ENCODE data around the gene TCTN2. TPM values are rescaled to one million over a fixed set of nuclear protein-coding genes. Genes with fewer than 3 reads are reported as not detected.

TCTN2 gene
- total and polyA plus RNA-seq, 9 of the 15 experiments (the other 6 are each of a cell fraction or from before 2014, with no cell fraction given), result 0.58 to 5.5 (median 3.6) TPM

DNA sequence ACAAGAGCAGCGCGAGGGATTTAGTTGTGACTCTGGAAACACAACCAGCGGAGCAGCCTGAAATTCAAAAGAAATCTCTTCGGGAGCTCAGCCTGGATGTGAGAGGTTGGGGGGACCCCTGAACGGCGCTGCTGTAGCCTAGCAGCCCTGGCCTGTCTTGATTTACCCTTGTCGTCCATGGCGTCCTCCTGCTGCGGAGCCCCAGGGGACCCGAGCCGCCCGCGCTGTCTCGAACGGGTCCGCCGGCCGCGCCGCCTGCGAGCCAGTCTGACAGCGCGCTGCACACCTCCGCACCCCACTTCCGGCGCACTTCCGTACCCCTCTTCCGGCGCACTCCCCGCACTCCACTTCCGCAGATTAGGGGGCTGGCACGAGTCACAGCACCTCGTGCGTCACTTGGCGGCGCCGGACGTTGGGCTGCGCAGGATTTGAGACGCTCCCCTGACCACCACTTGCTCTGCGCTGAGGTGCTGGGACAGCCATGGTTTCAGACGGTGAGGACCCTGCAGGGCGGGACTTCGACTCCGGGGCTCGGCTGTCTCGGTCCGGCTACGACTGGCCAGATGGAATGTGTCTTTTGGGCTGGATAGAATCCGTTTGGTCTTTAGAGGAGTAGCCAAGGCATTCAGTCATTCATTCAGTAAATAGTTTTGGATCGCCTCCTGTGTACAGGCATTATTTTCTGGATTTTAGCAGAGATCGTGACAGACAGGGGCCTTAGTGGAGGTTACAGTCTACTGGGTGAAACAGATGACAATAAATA is 37.4 kb upstream of the TCTN2 start, which contains the start of the genes EIF2B1 and GTF2H3 (continued):
- TF ChIP-seq, protein P1, sequence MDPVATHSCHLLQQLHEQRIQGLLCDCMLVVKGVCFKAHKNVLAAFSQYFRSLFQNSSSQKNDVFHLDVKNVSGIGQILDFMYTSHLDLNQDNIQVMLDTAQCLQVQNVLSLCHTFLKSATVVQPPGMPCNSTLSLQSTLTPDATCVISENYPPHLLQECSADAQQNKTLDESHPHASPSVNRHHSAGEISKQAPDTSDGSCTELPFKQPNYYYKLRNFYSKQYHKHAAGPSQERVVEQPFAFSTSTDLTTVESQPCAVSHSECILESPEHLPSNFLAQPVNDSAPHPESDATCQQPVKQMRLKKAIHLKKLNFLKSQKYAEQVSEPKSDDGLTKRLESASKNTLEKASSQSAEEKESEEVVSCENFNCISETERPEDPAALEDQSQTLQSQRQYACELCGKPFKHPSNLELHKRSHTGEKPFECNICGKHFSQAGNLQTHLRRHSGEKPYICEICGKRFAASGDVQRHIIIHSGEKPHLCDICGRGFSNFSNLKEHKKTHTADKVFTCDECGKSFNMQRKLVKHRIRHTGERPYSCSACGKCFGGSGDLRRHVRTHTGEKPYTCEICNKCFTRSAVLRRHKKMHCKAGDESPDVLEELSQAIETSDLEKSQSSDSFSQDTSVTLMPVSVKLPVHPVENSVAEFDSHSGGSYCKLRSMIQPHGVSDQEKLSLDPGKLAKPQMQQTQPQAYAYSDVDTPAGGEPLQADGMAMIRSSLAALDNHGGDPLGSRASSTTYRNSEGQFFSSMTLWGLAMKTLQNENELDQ (CRISPR knock-in tag; IDR thresholded peaks at IDR 0.05; ENCODE audit: borderline replicate concordance), result no peak
- no peak for TF ChIP-seq MAFG (tag; conservative IDR thresholded peaks at IDR 0.05)
- TF ChIP-seq EP400 (IDR thresholded peaks at IDR 0.05), result peak; percentile 98
- peak; percentile 86 for TF ChIP-seq SETDB1 (IDR thresholded peaks at IDR 0.05; ENCODE audit: low read length)
- TF ChIP-seq IRF2 (CRISPR knock-in tag; IDR thresholded peaks at IDR 0.05), result no peak
- peak; percentile 86 for TF ChIP-seq POLR2H (tag; IDR thresholded peaks at IDR 0.05; ENCODE audit: low read depth)
- TF ChIP-seq SMAD2 (IDR thresholded peaks at IDR 0.05; ENCODE audit: low read depth, low read length), result no peak
- TF ChIP-seq GATAD2A (IDR thresholded peaks at IDR 0.05), result no peak
- TF ChIP-seq NONO (IDR thresholded peaks at IDR 0.05; ENCODE audit: low read depth in 2 of 2, low read length in 1 of 2), result no peak; a peak in 2 of 4 replicates
- TF ChIP-seq MTA1 (IDR thresholded peaks at IDR 0.05; ENCODE audit: borderline replicate concordance), result peak; percentile 100
- TF ChIP-seq, protein P2, sequence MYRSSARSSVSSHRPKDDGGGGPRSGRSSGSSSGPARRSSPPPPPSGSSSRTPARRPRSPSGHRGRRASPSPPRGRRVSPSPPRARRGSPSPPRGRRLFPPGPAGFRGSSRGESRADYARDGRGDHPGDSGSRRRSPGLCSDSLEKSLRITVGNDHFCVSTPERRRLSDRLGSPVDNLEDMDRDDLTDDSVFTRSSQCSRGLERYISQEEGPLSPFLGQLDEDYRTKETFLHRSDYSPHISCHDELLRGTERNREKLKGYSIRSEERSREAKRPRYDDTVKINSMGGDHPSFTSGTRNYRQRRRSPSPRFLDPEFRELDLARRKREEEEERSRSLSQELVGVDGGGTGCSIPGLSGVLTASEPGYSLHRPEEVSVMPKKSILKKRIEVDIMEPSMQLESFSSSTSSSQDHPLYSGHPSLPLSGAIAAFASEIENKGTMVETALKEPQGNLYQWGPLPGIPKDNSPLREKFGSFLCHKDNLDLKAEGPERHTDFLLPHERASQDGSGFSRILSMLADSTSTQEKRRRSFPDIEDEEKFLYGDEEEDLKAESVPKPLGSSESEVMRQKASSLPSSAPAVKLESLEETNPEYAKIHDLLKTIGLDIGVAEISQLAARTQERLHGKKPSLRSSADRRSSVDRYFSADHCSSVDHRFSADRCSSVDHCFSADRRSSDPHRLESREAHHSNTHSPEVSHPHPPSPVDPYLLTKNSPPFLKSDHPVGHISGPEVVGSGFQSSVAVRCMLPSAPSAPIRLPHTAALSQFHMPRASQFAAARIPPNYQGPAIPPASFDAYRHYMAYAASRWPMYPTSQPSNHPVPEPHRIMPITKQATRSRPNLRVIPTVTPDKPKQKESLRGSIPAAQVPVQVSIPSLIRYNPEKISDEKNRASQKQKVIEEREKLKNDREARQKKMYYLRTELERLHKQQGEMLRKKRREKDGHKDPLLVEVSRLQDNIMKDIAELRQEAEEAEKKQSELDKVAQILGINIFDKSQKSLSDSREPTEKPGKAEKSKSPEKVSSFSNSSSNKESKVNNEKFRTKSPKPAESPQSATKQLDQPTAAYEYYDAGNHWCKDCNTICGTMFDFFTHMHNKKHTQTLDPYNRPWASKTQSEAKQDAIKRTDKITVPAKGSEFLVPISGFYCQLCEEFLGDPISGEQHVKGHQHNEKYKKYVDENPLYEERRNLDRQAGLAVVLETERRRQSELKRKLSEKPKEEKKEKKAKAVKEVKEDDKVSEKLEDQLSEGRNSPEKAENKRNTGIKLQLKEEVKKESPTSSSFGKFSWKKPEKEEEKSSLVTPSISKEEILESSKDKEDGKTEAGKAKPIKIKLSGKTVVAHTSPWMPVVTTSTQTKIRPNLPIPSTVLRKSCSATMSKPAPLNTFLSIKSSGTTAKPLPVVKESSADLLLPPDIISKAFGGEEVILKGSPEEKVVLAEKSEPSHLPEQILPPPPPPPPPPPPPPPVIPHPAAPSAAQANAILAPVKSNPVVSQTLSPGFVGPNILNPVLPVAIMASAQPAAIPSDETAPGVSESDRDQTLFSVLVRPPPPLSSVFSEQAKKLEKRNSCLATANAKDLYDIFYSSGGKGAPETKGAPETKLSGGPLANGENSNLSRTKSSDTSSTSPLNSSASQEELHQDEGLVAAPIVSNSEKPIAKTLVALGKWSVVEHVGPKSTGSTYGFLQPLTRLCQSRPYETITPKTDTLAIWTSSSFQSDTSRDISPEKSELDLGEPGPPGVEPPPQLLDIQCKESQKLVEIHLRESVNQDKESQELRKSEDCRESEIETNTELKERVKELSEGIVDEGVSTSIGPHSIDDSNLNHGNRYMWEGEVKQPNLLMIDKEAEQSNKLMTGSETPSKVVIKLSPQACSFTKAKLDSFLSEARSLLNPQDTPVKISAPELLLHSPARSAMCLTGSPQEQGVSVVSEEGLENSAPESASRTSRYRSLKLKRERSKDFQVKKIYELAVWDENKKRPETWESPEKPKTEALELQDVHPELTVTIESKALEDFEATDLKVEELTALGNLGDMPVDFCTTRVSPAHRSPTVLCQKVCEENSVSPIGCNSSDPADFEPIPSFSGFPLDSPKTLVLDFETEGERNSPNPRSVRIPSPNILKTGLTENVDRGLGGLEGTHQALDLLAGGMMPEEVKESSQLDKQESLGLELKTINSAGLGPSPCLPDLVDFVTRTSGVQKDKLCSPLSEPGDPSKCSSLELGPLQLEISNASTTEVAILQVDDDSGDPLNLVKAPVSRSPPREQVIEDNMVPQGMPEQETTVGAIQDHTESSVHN (IDR thresholded peaks at IDR 0.05; ENCODE audit: borderline replicate concordance in 1 of 2, low read depth in 1 of 2), result no peak
- no peak for TF ChIP-seq TRIM28 (IDR thresholded peaks at IDR 0.05)
- TF ChIP-seq, protein P3, sequence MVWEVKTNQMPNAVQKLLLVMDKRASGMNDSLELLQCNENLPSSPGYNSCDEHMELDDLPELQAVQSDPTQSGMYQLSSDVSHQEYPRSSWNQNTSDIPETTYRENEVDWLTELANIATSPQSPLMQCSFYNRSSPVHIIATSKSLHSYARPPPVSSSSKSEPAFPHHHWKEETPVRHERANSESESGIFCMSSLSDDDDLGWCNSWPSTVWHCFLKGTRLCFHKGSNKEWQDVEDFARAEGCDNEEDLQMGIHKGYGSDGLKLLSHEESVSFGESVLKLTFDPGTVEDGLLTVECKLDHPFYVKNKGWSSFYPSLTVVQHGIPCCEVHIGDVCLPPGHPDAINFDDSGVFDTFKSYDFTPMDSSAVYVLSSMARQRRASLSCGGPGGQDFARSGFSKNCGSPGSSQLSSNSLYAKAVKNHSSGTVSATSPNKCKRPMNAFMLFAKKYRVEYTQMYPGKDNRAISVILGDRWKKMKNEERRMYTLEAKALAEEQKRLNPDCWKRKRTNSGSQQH (CRISPR knock-in tag; IDR thresholded peaks at IDR 0.05), result no peak; the same call in 1 of the 2 replicates
- peak; percentile 81 for TF ChIP-seq JUND (IDR thresholded peaks at IDR 0.05; ENCODE audit: borderline replicate concordance, low read depth, low read length)
- peak; percentile 42; the same call in 1 of the 3 replicates for TF ChIP-seq JUND (tag; IDR thresholded peaks at IDR 0.05; ENCODE audit: borderline replicate concordance, low read depth, low read length)
- peak; percentile 98 for TF ChIP-seq SIN3B (IDR thresholded peaks at IDR 0.05; ENCODE audit: low read depth)

All from K562 (cell line).